Neural progenitor cell (in vitro differentiated cells): ENCODE data around the gene SPECC1L. TPM values are rescaled to one million over a fixed set of nuclear protein-coding genes. Genes with fewer than 3 reads are reported as not detected.

Experiments
- DNase-seq: peaks from one replicate; pipeline ENCODE4 v3.0.0-alpha.2; 2016; ENCODE audit warnings: low spot score
- H2AFZ ChIP-seq: fragments of 200-600 bp; sonication (generic); replicated peaks from 2 replicates; pipeline ENCODE4 v1.6.1; 2016; ENCODE audit warnings: antibody characterized with exemption
- H3F3A ChIP-seq: fragments of 200-600 bp; sonication (generic); 2 replicates; pipeline ENCODE4 v1.6.1; 2016; ENCODE audit warnings: antibody characterized with exemption, low read depth
- H3K27ac ChIP-seq: fragments of 200-600 bp; sonication (generic); 2 replicates; pipeline ENCODE4 v1.5.1; 2016; ENCODE audit warnings: mild to moderate bottlenecking
- H3K27me3 ChIP-seq: fragments of 200-600 bp; sonication (generic); 2 replicates; pipeline ENCODE4 v1.6.1; 2016; ENCODE audit warnings: mild to moderate bottlenecking, moderate library complexity
- H3K36me3 ChIP-seq: fragments of 200-600 bp; sonication (generic); 2 replicates; pipeline ENCODE4 v1.5.1; 2016
- H3K4me1 ChIP-seq: fragments of 200-600 bp; sonication (generic); 2 replicates; pipeline ENCODE4 v1.6.1; 2016; ENCODE audit warnings: mixed run types
- H3K4me2 ChIP-seq: fragments of 200-600 bp; sonication (generic); 2 replicates; pipeline ENCODE4 v1.6.1; 2016
- H3K4me3 ChIP-seq: fragments of 200-600 bp; sonication (generic); 2 replicates; pipeline ENCODE4 v1.5.1; 2016
- H3K79me2 ChIP-seq: fragments of 200-600 bp; sonication (generic); 2 replicates; pipeline ENCODE4 v1.6.1; 2016; ENCODE audit warnings: low read depth
- H3K9ac ChIP-seq: fragments of 200-600 bp; sonication (generic); 2 replicates; pipeline ENCODE4 v1.6.1; 2016
- H3K9me3 ChIP-seq: fragments of 200-600 bp; sonication (generic); 2 replicates; pipeline ENCODE4 v1.5.1; 2016; ENCODE audit warnings: low read depth
- H4K20me1 ChIP-seq: fragments of 200-600 bp; sonication (generic); 2 replicates; pipeline ENCODE4 v1.6.1; 2016; ENCODE audit warnings: low read depth
- H3K27ac Mint-ChIP-seq: 3 replicates; pipeline ENCODE4 v1.8.0; 2021; ENCODE audit warnings: mixed read lengths
- H3K27me3 Mint-ChIP-seq: 2 replicates; pipeline ENCODE4 v1.8.0; 2022; ENCODE audit warnings: low read depth, mild to moderate bottlenecking, inconsistent platforms, moderate library complexity, mixed read lengths; ENCODE audit not compliant: insufficient read depth
- H3K36me3 Mint-ChIP-seq: 3 replicates; pipeline ENCODE4 v1.8.0; 2021; ENCODE audit warnings: mixed read lengths
- H3K4me1 Mint-ChIP-seq: 3 replicates; pipeline ENCODE4 v1.8.0; 2021; ENCODE audit warnings: mixed read lengths
- H3K4me3 Mint-ChIP-seq: 3 replicates; pipeline ENCODE4 v1.8.0; 2021; ENCODE audit warnings: mild to moderate bottlenecking, moderate library complexity, mixed read lengths
- H3K9me3 Mint-ChIP-seq: 3 replicates; pipeline ENCODE4 v1.8.0; 2020; ENCODE audit warnings: mixed read lengths
- CTCF ChIP-seq: fragments of 200-600 bp; sonication (generic); IDR thresholded peaks from 2 replicates; pipeline ENCODE4 v1.5.1; 2017; ENCODE audit warnings: antibody characterized with exemption, mild to moderate bottlenecking
- EZH2 ChIP-seq: fragments of 200-600 bp; sonication (generic); IDR thresholded peaks from 2 replicates; pipeline ENCODE4 v1.6.1; 2017; ENCODE audit warnings: antibody characterized with exemption, mild to moderate bottlenecking, moderate library complexity
- EZH2phosphoT487 ChIP-seq: fragments of 200-600 bp; sonication (generic); IDR thresholded peaks from 2 replicates; pipeline ENCODE4 v1.6.1; 2017; ENCODE audit warnings: antibody characterized with exemption
- total RNA-seq: library from RNA; depleted of rRNA; stranded (reverse); fragments of >200 nt; gene quantifications from 2 replicates; pipeline ENCODE4 v1.2.3, GENCODE V29; 2015; ENCODE audit warnings: low replicate concordance

Gene SPECC1L
- total RNA-seq, 1 donor from 2014 or later = 48.9 TPM

GRCh38 chr22:24419475-24419850 is 148.8 kb downstream of the SPECC1L start:
- H3K79me2 ChIP-seq = no peaks in the 10 kb centered on the region
- TF ChIP-seq CTCF (no peak), EZH2 (no peak), EZH2phosphoT487 (no peak)

GRCh38 chr22:24420072-24420976 is 149.7 kb downstream of the SPECC1L start:
- H3K4me1 Mint-ChIP-seq = peaks cover 8% of the 10 kb centered on the region
- Histone ChIP-seq H3K4me2 (peak overlapping the region; percentile 60), H3K36me3 (no peaks in the 10 kb centered on the region), H3K9me3 (no peaks in the 10 kb centered on the region), H3K27me3 (peaks cover 31% of the 10 kb centered on the region), H4K20me1 (no peaks in the 10 kb centered on the region), H3F3A (no peaks in the 10 kb centered on the region), H3K4me1 (peaks cover 27% of the 10 kb centered on the region), H3K9ac (no peak overlapping the region), H3K79me2 (no peaks in the 10 kb centered on the region), H3K27ac (peak overlapping the region; percentile 39), H2AFZ (no peak overlapping the region), H3K4me3 (no peak overlapping the region)
- H3K9me3 Mint-ChIP-seq = no peaks in the 10 kb centered on the region
- no peak overlapping the region for H3K4me3 Mint-ChIP-seq
- peaks cover 24% of the 10 kb centered on the region for H3K27me3 Mint-ChIP-seq
- no peak overlapping the region for H3K27ac Mint-ChIP-seq
- DNase-seq = peak; percentile 87
- H3K36me3 Mint-ChIP-seq = no peaks in the 10 kb centered on the region
- no peak for TF ChIP-seq EZH2phosphoT487
- TF ChIP-seq EZH2 = no peak
- TF ChIP-seq CTCF = no peak

More at GRCh38 chr22:24419475-24419850, 148.8 kb downstream of the SPECC1L start:
- no peak overlapping the region for H2AFZ ChIP-seq
- H3K27ac ChIP-seq = peak overlapping the region; percentile 39
- peak overlapping the region; percentile 69 for H3K27ac Mint-ChIP-seq
- H3K4me3 Mint-ChIP-seq = no peak overlapping the region
- H3K9me3 Mint-ChIP-seq = no peaks in the 10 kb centered on the region
- peaks cover 20% of the 10 kb centered on the region for H3K27me3 Mint-ChIP-seq
- H3K4me1 Mint-ChIP-seq = peaks cover 8% of the 10 kb centered on the region
- H3K4me3 ChIP-seq = no peak overlapping the region
- H3K4me1 ChIP-seq = peaks cover 24% of the 10 kb centered on the region
- H3F3A ChIP-seq = no peaks in the 10 kb centered on the region
- H3K9me3 ChIP-seq = no peaks in the 10 kb centered on the region
- H4K20me1 ChIP-seq = no peaks in the 10 kb centered on the region
- H3K9ac ChIP-seq = no peak overlapping the region
- H3K36me3 ChIP-seq = no peaks in the 10 kb centered on the region
- H3K27me3 ChIP-seq = peaks cover 22% of the 10 kb centered on the region
- no peak overlapping the region for H3K4me2 ChIP-seq
- DNase-seq = no peak
- no peaks in the 10 kb centered on the region for H3K36me3 Mint-ChIP-seq

- H3K27me3 ChIP-seq = peaks cover 37% of the 10 kb centered on the region
- no peak overlapping the region for H3K4me2 ChIP-seq
- no peak for TF ChIP-seq EZH2
- TF ChIP-seq CTCF = no peak
- no peak for TF ChIP-seq EZH2phosphoT487
- peaks cover 27% of the 10 kb centered on the region for H3K4me1 ChIP-seq
- peak overlapping the region; percentile 69 for H3K27ac Mint-ChIP-seq
- H3K4me3 Mint-ChIP-seq = no peak overlapping the region
- H3K36me3 Mint-ChIP-seq = no peaks in the 10 kb centered on the region
- DNase-seq = no peak
- H3K9me3 ChIP-seq = no peaks in the 10 kb centered on the region
- no peaks in the 10 kb centered on the region for H3K79me2 ChIP-seq
- H2AFZ ChIP-seq = no peak overlapping the region
- no peak overlapping the region for H3K9ac ChIP-seq
- H3F3A ChIP-seq = no peaks in the 10 kb centered on the region
- no peak overlapping the region for H3K27ac ChIP-seq
- no peaks in the 10 kb centered on the region for H3K9me3 Mint-ChIP-seq
- H3K27me3 Mint-ChIP-seq = peaks cover 26% of the 10 kb centered on the region
- H3K4me3 ChIP-seq = no peak overlapping the region
- peaks cover 12% of the 10 kb centered on the region for H3K4me1 Mint-ChIP-seq
- no peaks in the 10 kb centered on the region for H4K20me1 ChIP-seq
- H3K36me3 ChIP-seq = no peaks in the 10 kb centered on the region
Observed at GRCh38 chr22:24420977-24421343, 150.3 kb downstream of the SPECC1L start.
